Central memory CD8-positive, alpha-beta T cell (primary cell): ENCODE measurements around the gene MAGEB6B.
"Not testable (repeated sequence)": the region's sequence is repeated elsewhere in the genome, so short reads cannot be mapped to it uniquely, and the experiment has no call there.

Experiments
- ATAC-seq: fragments of 150-1000 bp; cut with Tn5 transposase; replicated peaks from 2 replicates; pipeline ENCODE4 v1.10.0; 2022; ENCODE audit warnings: mild to moderate bottlenecking, moderate FRiP score, moderate number of reproducible peaks; ENCODE audit not compliant: poor library complexity, severe bottlenecking; ENCODE audit errors: extremely low read depth
- DNase-seq, 2 donors: peaks; one replicate each; pipeline ENCODE4 v3.0.0; 2021; ENCODE audit warnings: low spot score in 2 of 2
- H3K27ac Mint-ChIP-seq: one replicate; pipeline ENCODE4 v1.8.0; 2022; ENCODE audit warnings: low read depth, mild to moderate bottlenecking, moderate library complexity, mixed read lengths
- H3K27me3 Mint-ChIP-seq: one replicate; pipeline ENCODE4 v1.8.0; 2022; ENCODE audit warnings: mixed read lengths
- H3K36me3 Mint-ChIP-seq: one replicate; pipeline ENCODE4 v1.8.0; 2022; ENCODE audit warnings: mild to moderate bottlenecking, moderate library complexity, mixed read lengths; ENCODE audit not compliant: insufficient read depth
- H3K4me1 Mint-ChIP-seq: one replicate; pipeline ENCODE4 v1.8.0; 2022; ENCODE audit warnings: mixed read lengths
- H3K4me3 Mint-ChIP-seq: one replicate; pipeline ENCODE4 v1.8.0; 2022; ENCODE audit warnings: mild to moderate bottlenecking, moderate library complexity, mixed read lengths
- H3K9me3 Mint-ChIP-seq: one replicate; pipeline ENCODE4 v1.8.0; 2022; ENCODE audit warnings: mixed read lengths

The MAGEB6B gene, protein sequence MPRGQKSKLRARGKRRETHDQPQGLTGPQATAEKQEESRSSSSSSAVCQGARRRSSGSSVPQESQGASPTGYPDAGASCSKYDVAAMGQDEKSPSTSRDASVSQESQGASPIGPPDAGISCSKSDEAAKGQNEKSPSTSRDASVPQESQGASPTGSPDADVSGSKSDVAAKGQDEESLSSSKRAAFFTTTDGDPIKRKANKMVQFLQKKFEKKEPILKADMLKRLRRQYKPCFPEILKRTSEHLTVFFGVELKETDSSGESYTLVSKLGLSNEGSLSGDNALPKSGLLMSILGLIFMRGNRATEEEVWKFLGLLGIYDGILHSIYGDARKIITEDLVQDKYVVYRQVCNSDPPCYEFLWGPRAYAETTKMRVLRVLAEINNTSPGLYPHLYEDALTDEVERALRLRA

GRCh38 chrX:26160301-26160700 lies at the start of gene MAGEB6B:
Gene MAGEB6B (plus strand): TSS chrX:26160601. CDS start chrX:26160601, 0 bp downstream.
- no peaks in the 10 kb centered on the region for H3K9me3 Mint-ChIP-seq
- ATAC-seq (no peak), DNase-seq (no peak)
- no peak within 1 kb of the TSS for H3K27ac Mint-ChIP-seq
- no peak within 1 kb of the TSS for H3K4me3 Mint-ChIP-seq
- H3K36me3 Mint-ChIP-seq, result no peaks in the 10 kb centered on the region
- H3K27me3 Mint-ChIP-seq, result no peaks in the 10 kb centered on the region
- no peaks in the 10 kb centered on the region for H3K4me1 Mint-ChIP-seq

DNA sequence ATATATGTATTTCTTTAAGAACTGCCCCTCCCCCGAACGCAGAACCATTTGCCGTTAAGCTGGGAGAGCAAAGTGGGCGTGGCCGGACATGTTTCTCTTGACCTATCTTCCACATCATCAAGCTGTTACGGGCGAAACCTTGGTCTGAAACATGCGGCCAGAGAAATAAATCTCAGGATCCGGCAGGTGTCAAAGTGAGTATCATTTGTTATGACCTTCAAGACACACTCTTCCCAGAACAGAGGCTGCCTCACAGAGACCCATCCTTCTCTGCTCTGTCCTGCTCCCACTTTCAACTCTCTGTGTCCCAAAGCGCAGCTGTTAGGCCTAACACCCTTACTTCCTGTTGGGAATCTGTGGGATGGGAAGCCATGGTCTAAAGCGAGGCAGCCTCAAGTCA lies 22.1 kb upstream of the MAGEB6B start, which contains the start of gene MAGEB18:
Gene MAGEB18 (plus strand): TSS at position 70 of the 400 bp plus-strand sequence. CDS start 643 bp downstream, outside the sequence.
- Mint-ChIP-seq H3K36me3 (no peaks in the 10 kb centered on the region), H3K27me3 (no peaks in the 10 kb centered on the region), H3K27ac (no peak within 1 kb of the TSS), H3K9me3 (peaks cover 4% of the 10 kb centered on the region), H3K4me1 (no peaks in the 10 kb centered on the region), H3K4me3 (no peak within 1 kb of the TSS)
- no peak for ATAC-seq
- DNase-seq, result no peak

DNA sequence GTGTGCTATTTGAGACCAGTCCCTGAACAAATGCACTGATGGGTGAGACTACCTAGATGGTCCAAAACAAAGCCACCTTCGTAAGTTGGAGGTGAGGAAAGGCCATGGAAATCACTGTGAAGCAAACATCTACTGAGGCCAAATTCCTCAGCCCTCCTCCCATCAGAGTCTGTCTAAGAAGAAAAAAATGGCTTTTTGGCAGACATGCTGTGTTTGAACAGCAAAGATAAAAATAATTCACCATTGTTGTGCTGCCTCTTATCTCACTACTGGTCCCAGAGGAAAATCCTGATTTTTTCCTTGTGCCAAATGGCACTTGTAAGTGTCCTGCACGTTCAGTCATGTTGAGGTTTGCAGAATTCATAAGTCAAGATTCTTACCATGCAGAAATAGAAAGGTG lies 14.4 kb upstream of the MAGEB6B start:
- H3K27me3 Mint-ChIP-seq, result no peaks in the 10 kb centered on the region
- no peaks in the 10 kb centered on the region for H3K36me3 Mint-ChIP-seq
- peaks cover 4% of the 10 kb centered on the region for H3K9me3 Mint-ChIP-seq
- H3K4me1 Mint-ChIP-seq, result no peaks in the 10 kb centered on the region
- no peak for ATAC-seq
- H3K27ac Mint-ChIP-seq, result no peak overlapping the region
- no peak for DNase-seq
- no peak overlapping the region for H3K4me3 Mint-ChIP-seq

DNA sequence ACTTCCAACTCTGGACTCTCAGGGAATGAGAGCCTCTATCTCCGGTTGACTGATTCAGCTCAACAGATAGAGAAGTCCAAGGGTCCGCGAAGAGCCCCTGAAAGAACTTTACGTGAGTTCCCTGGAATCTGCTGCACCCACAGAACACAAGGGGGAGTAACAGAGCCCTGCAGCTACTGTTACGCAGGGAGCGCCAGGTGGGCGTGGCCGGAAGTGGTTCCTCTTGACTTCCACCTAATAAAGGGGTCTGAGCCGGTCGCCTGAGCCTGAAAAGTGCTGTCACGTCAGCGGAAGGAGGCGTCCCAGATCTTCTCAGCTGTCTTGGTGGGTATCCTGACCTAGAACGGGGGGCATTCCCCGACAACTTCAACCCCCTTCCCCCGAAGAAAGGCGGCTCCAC lies 31.8 kb downstream of the MAGEB6B start, which contains the start of gene MAGEB6:
Gene MAGEB6 (plus strand): TSS at position 237 of the 400 bp plus-strand sequence. CDS start 1,407 bp downstream, outside the sequence.
- Mint-ChIP-seq H3K9me3 (no peaks in the 10 kb centered on the region), H3K4me3 (no peak within 1 kb of the TSS), H3K27me3 (no peaks in the 10 kb centered on the region), H3K27ac (no peak within 1 kb of the TSS), H3K4me1 (no peaks in the 10 kb centered on the region), H3K36me3 (no peaks in the 10 kb centered on the region)
- no peak for ATAC-seq
- DNase-seq, result no peak

DNA sequence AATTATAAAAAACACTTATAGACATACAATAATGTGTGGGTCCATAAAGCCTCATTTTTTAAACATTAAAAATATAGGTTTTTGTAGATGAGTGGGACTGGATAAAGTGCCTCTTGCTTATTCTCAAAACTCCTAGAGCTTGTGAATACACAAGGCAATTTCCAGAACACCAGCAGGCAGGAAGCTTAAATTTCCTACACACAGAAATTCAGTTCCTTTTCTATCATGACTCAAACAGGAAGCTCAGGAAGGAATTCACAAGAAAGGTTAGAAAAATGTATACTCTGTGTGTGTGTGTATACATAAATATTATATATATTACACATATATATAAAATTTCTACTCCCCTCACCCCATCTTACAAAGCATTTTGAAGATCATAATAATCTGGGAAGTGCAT lies 43.2 kb downstream of the MAGEB6B start:
- no peak for ATAC-seq
- no peak overlapping the region for H3K27ac Mint-ChIP-seq
- no peak for DNase-seq
- H3K27me3 Mint-ChIP-seq, result no peaks in the 10 kb centered on the region
- no peak overlapping the region for H3K4me3 Mint-ChIP-seq
- H3K36me3 Mint-ChIP-seq, result no peaks in the 10 kb centered on the region
- H3K4me1 Mint-ChIP-seq, result no peaks in the 10 kb centered on the region
- H3K9me3 Mint-ChIP-seq, result peaks cover 5% of the 10 kb centered on the region

DNA sequence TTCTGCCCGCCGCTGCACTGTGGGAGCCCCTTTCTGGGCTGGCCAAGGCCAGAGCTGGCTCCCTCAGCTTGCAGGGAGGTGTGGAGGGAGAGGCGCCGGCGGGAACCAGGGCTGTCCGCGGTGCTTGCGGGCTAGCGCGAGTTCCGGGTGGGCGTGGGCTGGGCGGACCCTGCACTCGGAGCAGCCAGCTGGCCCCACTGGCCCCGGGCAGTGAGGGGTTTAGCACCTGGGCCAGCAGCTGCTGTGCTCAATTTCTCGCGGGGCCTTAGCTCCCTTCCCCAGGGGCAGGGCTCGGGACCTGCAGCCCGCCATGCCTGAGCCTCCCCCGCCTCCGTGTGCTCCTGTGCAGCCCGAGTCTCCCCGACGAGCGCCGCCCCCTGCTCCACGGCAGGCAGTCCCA lies 44.3 kb downstream of the MAGEB6B start:
- not testable (repeated sequence) for H3K4me3 Mint-ChIP-seq, ATAC-seq, H3K9me3 Mint-ChIP-seq, H3K27me3 Mint-ChIP-seq, DNase-seq, H3K36me3 Mint-ChIP-seq, H3K4me1 Mint-ChIP-seq, H3K27ac Mint-ChIP-seq

DNA sequence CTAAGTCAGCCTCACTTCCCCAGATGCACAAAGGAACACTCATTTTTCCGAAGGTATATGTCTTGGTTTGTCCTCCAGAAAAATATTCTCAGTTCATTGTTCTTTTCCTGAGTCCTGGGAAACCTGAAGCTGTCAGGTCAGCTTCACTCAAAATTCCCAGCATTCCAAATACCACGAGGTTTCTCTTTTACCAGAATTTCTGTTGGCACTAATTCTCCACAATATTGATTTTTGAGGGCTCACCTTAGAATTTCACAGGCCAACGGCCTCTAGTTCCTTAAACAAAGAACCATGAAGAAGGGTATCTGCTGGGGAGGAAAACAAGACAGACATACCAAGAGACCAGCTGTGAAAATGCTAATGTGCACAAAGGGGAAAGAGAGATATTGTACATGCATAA lies 47.6 kb downstream of the MAGEB6B start:
- peaks cover 5% of the 10 kb centered on the region for H3K9me3 Mint-ChIP-seq
- H3K36me3 Mint-ChIP-seq, result no peaks in the 10 kb centered on the region

More for the DNA sequence above, 47.6 kb downstream of the MAGEB6B start:
- no peak for ATAC-seq
- H3K4me3 Mint-ChIP-seq, result no peak overlapping the region
- no peaks in the 10 kb centered on the region for H3K4me1 Mint-ChIP-seq
- no peak for DNase-seq
- no peaks in the 10 kb centered on the region for H3K27me3 Mint-ChIP-seq
- H3K27ac Mint-ChIP-seq, result no peak overlapping the region
